Colon (tissue), 2 donors: Measurements from ENCODE around the gene SLC12A6.
"Not testable (repeated sequence)": the region's sequence is repeated elsewhere in the genome, so short reads cannot be mapped to it uniquely, and the experiment has no call there.

Source experiments
- FAIRE-seq: peaks from 2 replicates; lab custom pipeline; 2012; peaks lifted over from hg19 to GRCh38; lab: Jason Lieb, UNC
- donor health status: control.
- donor health status: control.

Gene SLC12A6

DNA sequence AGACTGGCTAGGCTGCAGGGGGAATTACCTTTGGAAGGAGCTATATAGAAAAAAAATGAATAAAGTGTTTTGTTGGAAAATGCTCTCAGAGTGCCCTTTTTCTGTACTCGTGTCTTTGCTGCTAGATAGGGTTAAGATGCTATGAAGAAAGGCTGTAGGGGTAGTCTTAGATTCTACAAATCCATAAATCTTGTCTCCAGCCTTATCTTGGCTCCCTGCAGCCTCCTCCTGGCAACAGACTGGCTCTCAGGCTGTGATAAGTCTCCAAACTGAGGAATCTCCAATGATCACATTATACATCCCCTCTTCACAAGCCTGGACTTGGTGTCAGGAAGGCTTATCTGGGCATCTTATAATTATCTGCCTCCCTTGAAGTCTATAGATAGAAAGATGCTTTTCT, 20.1 kb upstream of the SLC12A6 start:
- no peak for FAIRE-seq

DNA sequence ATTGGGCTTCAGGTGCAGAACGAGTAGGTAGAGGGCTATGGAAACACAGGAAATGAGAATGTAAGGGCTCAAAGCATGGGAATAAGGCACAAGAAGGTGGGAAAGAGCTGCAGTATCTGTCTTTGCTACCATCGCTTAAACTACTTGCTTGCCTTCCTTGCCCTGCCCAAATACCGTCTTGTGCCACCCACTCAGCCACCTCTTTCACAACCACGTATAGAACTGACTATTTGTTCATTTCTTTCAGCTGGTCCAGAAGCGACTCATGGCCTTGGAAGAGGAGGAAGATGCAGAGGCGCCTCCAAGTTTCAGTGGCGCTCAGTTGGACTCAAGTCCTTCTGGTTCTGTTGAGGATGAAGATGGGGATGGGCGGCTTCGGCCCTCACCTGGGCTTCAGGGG, 17.7 kb upstream of the SLC12A6 start:
- no peak for FAIRE-seq

DNA sequence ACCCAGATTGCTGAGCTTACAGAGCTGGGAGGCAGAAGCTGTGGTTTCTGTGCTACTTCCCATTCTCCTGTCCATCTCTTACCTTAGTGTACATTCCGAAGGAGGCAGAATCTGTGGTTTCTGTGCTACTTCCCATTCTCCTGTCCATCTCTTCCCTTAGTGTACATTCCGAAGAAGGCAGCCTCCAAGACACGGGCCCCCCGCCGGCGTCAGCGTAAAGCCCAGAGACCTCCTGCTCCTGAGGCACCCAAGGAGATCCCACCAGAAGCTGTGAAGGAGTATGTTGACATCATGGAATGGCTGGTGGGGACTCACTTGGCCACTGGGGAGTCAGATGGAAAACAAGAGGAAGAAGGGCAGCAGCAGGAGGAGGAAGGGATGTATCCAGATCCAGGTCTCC, 16.7 kb upstream of the SLC12A6 start:
- FAIRE-seq = no peak

DNA sequence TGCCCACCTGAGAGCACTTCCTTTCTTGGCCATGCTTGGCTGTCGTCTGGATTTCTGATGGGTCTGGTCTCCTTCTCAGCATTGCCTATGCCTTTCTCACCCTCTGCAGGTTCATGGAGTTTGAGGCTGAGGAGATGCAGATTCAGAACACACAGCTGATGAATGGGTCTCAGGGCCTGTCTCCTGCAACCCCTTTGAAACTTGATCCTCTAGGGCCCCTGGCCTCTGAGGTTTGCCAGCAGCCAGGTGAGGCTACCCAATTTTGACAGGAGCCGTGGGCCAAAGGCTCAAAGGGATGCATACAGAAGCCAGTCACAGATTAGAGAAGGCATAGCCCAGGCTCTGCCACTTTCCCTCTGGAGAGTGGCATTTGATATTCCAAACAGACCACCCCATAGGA, 16.0 kb upstream of the SLC12A6 start:
- FAIRE-seq = no peak

DNA sequence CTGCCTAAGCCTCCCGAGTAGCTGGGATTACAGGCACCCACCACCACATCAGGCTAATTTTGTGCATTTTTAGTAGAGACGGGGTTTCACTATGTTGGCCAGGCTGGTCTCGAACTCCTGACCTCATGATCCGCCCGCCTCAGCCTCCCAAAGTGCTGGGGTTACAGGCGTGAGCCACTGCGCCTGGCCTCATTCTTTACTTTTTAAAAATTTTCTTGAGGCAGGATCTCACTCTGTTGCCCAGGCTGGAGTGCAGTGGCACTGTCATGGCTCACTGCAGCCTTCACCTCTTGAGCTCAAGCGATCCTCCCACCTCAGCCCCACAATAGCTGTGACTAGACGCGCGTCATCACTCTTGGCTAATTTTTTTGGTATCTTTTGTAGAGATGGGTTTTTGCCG, 15.4 kb upstream of the SLC12A6 start:
- not testable (repeated sequence) for FAIRE-seq

DNA sequence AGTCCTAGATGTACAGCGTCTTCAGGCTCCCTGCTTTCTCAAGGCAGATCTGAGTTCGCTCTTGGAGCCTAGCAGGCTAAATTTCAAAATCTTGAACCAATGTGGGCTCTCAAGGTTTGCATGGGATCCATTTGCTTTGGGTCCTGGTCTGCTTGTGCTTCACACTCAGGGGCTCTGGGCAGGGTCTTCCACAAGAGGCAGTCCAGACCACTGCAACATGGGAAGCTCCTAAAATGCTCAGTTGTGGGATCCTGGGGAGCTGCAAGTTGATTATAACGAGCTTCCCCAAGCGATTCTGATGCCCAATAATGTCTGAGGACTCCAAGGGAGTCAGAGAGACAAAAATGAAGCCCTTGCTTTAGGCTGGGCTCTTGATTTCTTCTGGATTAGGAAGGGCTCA, 12.2 kb upstream of the SLC12A6 start:
- no peak for FAIRE-seq

DNA sequence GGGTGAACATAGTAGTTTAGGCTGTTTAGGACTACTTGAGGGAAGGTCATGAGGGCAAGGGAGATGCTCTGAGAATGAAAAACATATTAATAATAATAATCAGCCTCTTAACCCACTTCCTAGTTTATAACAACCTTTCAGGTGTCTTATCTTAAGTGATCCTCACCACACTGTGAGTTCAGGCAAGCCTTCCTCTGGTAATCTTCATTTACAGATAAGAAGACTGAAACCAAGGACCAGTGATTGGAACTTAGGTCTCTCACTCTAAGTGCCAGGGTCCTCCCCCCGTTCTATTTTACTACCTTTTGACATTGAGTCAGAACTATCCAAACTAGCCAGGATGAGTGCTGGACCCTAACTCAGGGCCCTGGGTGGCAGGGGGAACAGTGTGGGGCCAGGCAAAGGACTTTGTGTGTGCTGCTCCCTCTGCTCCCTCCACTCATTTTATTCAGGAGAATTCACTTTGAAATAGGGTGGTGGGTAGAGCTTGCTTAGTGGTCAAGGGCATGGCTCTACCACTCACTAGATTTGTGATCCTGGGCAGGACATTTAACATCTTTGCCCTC, 11.2 kb upstream of the SLC12A6 start:
- no peak for FAIRE-seq

DNA sequence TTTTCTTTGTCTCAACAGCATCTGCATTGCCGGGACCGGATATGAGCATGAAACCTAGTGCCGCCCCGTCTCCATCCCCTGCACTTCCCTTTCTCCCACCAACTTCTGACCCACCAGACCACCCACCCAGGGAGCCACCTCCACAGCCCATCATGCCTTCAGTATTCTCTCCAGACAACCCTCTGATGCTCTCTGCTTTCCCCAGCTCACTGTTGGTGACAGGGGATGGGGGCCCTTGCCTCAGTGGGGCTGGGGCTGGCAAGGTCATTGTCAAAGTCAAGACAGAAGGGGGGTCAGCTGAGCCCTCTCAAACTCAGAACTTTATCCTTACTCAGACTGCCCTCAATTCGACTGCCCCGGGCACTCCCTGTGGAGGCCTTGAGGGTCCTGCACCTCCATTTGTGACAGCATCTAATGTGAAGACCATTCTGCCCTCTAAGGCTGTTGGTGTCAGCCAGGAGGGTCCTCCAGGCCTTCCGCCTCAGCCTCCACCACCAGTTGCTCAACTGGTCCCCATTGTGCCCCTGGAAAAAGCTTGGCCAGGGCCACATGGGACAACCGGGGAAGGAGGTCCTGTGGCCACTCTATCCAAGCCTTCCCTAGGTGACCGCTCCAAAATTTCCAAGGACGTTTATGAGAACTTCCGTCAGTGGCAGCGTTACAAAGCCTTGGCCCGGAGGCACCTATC, 10.5 kb upstream of the SLC12A6 start:
- no peak for FAIRE-seq

DNA sequence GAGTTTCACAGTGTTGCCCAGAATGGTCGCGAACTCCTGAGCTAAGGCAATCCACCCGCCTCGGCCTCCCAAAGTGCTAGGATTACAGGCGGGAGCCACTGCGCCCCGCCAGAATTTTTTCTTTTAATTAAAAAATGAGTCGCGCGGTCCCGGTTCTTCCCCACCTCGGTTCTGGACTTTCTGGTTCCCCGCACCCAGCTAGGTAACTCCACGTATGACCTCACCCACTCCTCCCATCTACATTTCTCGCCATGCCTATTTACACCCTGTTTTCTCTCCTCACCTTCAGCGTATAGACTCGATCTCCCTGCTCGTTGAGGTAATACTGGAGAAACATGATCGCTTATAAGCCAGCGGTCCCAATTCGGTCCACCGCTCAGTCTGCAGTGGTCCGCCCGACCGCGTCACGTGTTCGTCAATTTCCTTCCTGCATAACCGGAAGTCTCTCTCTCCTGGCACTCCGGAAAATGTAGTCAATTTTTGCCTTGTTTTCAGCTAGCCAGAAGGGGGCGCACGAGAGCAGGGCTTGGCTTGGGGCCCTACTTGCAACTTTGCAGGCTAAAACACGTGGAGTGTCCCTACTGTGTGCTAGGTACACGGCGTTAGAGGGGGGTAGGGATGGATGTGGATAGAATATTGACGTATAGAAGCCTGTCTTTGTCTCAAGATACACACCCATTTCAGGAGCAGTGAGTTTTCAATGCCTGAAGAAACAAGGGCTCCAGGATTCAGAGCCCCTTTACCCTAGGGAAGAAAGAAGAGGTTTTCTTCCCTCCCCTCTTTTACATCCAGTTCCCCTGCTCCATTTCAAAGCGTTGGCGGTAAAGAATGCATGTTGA, 5.4 kb upstream of the SLC12A6 start, which contains the start of the genes NOP10 and NUTM1:
TSS of gene NOP10 (minus strand) at position 400 of the 839 bp plus-strand sequence. CDS start at position 337, 63 bp downstream.
TSS of gene NUTM1 (plus strand) at position 579 of the 839 bp plus-strand sequence. CDS start 382 bp downstream, outside the sequence.
- FAIRE-seq = no peak

DNA sequence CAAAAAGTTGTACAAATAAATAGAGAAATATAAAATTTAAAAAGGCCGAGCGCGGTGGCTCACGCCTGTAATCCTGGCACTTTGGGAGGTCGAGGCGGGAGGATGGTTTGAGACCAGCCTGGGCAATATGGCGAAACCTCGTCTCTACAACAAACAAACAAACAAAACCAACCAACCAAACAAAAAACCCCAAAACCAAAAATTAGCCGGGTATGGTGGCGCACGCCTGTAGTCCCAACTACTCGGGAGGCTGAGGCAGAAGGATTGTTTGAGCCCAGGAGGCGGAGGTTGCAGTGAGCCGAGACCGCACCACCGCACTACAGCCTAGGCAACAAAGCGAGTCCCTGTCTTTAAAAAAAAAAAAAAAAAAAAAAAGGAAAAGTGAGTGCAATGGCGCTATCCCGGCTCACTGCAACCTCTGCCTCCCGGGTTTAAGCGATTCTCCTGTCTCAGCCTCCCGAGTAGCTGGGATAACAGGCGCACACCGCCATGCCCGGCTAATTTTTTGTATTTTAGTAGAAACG, 4.7 kb upstream of the SLC12A6 start:
- not testable (repeated sequence) for FAIRE-seq

DNA sequence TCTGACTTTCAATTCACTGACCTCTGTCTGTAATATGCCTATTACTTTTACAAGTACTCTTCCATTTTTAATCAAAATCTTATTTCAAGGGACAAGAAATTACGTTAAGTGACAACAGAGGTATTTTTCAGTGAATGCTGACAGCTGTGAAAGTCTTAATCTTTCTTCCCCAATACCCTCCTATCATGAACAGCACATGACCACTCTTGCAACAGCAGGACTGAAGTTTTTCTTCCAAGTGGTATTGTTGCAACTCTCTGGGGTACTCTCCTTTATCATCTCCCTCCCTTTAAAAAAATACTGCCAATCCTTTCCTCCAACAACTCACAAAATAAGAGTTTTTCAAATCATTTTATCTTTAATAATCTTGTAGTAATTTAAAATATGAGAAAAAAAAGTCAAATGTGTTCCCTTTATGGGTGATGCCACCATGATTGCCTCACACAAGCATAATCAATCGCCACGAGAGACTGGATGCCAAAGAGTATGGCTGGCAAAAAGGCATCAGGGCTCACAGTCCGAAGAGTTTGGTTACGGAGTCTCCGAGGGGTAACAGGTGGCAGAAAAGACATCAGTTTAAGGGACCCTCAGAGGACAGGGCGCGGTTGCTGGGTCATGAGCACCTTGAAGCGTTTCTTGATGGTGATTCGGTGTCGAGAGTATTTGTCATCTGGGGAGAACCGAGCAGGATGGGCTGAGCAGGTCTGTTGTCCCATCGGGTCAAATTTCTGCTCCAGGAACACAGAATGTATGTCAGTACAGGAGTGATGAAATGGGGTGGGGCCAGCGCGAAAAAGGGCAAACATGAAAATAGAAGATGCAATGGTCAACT, 4.0 kb upstream of the SLC12A6 start:
- FAIRE-seq = no peak

DNA sequence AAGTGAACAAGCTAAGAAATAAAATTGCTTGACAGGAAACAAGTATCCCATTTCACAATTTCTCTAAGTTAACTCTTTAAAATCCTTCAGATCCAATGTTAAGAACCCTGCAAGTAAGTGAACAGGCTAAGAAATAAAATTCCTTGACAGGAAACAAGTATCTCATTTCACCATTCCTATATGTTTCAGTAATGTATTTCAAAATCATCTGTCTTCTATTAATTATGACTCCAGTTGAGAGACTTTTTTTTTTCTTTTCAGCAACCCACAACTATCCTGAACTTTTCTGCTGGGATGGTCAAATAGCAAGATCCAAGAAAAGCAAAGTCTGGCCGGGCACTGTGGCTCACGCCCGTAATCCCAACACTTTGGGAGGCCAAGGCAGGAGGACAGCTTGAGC, 2.4 kb upstream of the SLC12A6 start:
- FAIRE-seq = no peak

DNA sequence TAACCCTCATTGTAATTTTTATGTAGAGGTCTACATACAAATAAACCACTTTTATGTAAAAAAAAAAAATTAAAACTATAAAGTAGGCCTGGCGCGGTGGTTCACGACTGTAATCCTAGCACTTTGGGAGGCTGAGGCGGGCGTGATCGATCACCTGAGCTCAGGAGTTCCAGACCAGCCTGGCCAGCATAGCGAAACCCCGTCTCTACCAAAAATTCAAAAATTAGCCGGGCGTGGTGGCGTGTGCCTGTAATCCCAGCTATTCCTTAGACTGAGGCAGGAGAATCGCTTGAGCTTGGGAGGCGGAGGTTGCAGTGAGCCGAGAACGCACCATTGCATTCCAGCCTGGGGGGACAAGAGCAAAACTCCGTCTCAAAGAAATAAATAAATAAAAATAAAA, 766 bp upstream of the SLC12A6 start:
- FAIRE-seq = no peak

DNA sequence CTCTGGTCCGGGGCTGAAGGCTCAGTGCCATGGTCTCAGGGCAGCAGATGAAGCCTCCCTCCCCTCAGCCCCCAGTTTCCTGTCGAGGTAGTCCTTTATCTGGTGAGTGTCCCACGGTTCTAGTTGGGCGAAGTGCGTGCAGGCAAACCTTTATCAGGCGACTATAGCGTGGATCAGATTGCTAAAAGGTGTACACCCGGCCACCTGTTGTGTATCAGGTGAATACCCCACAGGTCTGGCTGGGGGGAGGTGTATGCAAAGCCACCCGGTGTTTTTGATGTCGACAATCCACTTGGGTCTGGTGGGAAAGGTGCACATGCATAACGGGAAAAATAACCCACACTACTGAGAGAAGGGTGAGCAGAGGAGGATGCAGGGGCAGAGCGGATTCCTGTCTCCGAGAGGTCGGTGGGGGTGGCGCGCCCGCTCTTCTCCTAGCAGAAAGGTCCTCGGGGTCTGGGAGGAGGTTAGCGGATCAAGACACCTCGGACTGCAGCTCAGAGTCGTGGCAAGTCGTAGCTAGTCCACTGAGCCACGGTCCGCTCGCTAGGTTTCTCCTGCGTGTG, 507 bp downstream of the SLC12A6 start:
- FAIRE-seq = no peak

DNA sequence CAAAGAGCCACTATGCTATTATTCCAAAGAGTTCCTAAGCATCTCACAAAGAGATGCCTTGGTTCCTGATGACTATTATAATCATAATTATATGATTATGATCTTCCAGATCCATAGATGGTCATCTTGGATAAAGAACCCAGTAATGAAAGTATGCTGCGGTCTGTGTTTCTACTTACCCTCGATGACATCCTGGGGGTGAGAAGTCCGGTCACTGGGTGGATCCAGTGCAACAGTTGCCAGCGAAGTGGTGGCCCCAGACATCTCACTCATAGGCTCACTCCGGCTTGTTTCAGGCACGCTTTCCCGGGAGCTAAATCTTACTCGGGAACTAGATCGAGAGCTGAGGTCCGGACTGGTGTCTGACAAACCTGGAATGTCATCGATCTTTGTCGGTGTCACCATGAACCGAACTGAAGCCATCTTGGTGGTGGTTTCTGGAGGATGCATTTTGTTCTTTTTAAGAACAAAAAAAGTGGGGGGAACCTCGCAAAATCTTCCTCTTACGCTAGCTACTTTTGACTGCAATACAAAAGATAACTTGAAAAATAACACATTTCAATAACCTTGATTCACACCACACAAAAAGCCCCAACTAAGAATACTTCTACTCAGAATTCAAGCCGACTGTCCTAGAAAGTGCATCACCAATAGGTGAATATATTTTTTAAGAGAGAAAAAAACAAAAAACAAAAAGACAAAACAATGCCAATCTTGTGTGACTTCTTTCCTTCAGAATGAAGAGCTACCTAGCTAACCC, 1.2 kb downstream of the SLC12A6 start:
- FAIRE-seq = no peak

DNA sequence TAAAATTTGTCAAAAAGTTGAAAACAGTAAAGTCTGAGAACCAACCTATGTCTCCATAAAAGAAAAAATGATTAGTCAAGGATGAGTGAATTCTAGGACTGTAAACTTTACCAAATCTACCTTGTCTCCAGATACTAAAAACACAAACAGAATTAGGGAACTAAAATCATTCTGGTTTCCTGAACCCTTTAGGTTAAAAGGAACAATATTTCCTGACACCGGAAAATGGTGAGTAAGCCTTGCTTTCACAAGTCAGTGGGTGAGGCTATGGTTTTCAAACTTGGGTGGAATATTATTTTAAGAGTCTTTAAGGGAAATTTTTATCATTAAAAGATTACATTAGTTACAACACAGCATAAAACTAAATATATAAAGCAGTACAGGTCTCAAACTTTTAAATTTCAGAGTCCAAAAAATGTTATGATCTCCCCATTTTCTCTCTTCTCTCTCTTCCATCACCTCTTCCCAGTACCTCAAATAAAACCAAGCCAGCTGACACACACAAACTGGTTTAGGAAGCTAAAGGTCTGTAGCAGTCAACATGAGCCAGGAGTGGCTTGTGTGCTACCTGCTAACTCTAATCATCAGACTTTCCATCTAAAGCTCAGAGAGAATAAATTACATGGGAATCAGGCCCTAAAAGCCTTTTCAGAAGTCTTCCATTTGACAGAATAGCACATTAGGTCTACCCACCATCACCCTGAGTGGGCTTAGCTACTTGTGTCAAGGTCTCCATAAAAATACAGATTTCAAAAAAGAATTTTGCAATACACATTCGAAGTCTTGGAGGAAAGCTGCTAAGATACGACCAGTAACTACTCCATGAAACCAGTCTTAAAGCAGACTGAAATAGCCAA, 2.2 kb downstream of the SLC12A6 start:
- FAIRE-seq = no peak

DNA sequence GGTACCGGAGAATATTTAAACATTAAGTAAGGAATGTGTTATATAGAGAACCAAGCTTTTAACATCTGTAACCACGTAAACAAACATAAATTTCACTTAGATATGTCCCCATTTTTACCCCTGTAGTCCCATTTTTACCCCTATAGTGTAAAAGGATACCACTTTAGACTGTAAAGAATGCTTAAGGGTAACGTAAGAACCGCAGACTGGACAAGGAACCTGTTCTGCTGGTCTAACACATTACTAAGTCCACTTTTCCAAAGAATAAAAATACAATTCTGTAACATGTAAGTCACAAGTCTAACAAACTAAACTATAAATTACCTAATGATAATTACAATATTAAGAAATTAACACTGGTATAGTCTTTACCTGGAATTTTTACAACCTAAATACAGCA, 2.9 kb downstream of the SLC12A6 start:
- no peak for FAIRE-seq

DNA sequence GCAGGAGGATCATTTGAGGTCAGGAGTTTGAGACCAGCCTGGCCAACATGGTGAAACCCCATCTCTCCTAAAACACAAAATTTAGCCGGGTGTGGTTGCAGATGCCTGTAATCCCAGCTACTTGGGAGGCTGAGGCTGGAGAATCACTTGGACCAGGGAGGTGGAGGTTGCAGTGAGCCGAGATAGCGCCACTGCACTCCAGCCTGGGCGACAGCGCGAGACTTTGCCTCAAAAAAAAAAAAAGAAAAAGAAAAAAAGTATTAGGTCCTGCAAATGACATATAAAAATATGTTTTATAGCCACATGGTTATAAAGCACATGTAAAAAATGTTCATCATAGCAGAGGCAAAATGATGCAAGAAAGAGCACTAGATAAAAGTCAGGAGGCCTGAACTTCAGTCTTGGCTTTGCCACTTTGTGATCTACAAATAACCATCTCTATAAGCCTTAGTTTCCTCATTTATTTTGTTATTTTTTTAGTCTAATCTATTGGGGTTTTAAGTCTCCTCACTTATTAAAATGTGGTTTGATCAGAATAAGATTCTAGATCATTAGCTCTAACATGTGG, 4.9 kb downstream of the SLC12A6 start:
- FAIRE-seq = no peak

DNA sequence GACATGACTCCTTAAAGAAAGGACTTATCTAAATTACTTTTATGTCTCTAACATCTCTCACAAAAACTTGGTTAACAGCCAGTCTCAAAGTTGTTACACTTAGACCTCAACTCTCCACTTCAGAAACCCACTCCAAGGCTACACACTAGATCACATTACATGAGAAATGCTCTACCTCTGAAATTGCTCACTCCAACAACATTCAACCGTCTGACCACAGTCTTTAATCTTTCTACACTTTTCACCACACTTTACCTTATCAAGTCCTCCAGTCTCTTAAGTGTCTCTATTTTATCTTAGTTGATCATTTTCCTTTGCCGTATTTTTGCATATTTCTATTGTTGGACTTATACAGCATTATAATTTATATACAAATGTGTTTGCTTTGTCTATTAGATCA, 5.8 kb downstream of the SLC12A6 start:
- no peak for FAIRE-seq

DNA sequence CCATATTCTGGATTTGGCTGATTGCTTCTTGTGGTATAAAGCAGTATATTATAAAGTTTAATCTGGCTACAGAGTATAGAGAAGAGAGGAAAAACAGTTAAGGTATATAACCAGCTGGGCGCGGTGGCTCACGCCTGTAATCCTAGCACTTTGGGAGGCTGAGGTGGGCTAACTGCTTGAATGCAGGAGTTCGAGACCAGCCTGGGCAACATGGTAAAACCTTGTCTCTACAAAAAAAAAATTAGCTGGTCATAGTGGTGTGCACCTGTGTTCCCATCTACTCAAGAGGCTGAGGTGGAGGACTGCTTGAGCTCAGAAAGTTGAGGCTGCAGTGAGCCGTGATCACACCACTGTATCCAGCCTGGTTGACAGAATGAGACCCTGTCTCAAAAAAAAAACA, 7.3 kb downstream of the SLC12A6 start:
- no peak for FAIRE-seq
